Endodermal cell (in vitro differentiated cells): ENCODE data around the gene FBXO21. TPM values are rescaled to one million over a fixed set of nuclear protein-coding genes. Genes with fewer than 3 reads are reported as not detected.

Source experiments
- DNase-seq: peaks from one replicate; pipeline ENCODE4 v3.0.0-alpha.2; 2017
- H3K27ac ChIP-seq: 2 replicates; pipeline ENCODE4 v1.5.1; 2013; ENCODE audit warnings: mild to moderate bottlenecking, low read depth, low read length, moderate library complexity
- H3K27me3 ChIP-seq: 2 replicates; pipeline ENCODE4 v1.6.1; 2013; ENCODE audit warnings: mild to moderate bottlenecking, low read length, moderate library complexity; ENCODE audit not compliant: insufficient read depth, control insufficient read depth, poor library complexity, severe bottlenecking
- H3K36me3 ChIP-seq: 2 replicates; pipeline ENCODE4 v1.7.0; 2013; ENCODE audit warnings: mild to moderate bottlenecking, low read length, moderate library complexity; ENCODE audit not compliant: control insufficient read depth, insufficient read depth
- H3K4me1 ChIP-seq: one replicate; pipeline ENCODE4 v1.7.0; 2013; ENCODE audit warnings: low read length; ENCODE audit not compliant: control insufficient read depth, insufficient read depth
- H3K4me3 ChIP-seq: 2 replicates; pipeline ENCODE4 v1.5.1; 2013; ENCODE audit warnings: mild to moderate bottlenecking, low read length, moderate library complexity
- H3K9ac ChIP-seq: 2 replicates; pipeline ENCODE4 v1.6.1; 2013; ENCODE audit warnings: mild to moderate bottlenecking, low read length, moderate library complexity; ENCODE audit not compliant: poor library complexity, severe bottlenecking; ENCODE audit errors: extremely low read depth
- H3K9me3 ChIP-seq: 2 replicates; pipeline ENCODE4 v1.6.1; 2013; ENCODE audit warnings: mild to moderate bottlenecking, low read length, moderate library complexity; ENCODE audit not compliant: control insufficient read depth
- H3K27ac Mint-ChIP-seq: 2 replicates; pipeline ENCODE4 v1.8.0; 2020; ENCODE audit warnings: mixed read lengths
- H3K27me3 Mint-ChIP-seq: 2 replicates; pipeline ENCODE4 v1.8.0; 2021; ENCODE audit warnings: mild to moderate bottlenecking, mixed read lengths; ENCODE audit not compliant: insufficient read depth
- H3K36me3 Mint-ChIP-seq: 2 replicates; pipeline ENCODE4 v1.8.0; 2020; ENCODE audit warnings: low read depth, mixed read lengths
- H3K4me1 Mint-ChIP-seq: 2 replicates; pipeline ENCODE4 v1.8.0; 2020; ENCODE audit warnings: mixed read lengths
- H3K4me3 Mint-ChIP-seq: 2 replicates; pipeline ENCODE4 v1.8.0; 2020; ENCODE audit warnings: mild to moderate bottlenecking, moderate library complexity, mixed read lengths
- H3K9me3 Mint-ChIP-seq: 2 replicates; pipeline ENCODE4 v1.8.0; 2020; ENCODE audit warnings: mild to moderate bottlenecking, mixed read lengths
- CTCF ChIP-seq: fragments of 200-600 bp; sonication (generic); conservative IDR thresholded peaks from 2 replicates; pipeline ENCODE4 v1.5.0; 2021; ENCODE audit warnings: antibody characterized with exemption, mild to moderate bottlenecking
- WGBS, 2 experiments: methylation state at CpG; one replicate each; pipeline versions ENCODE4 v1.1.5 to v1.1.7; 2013; ENCODE audit warnings: missing lambda C conversion rate in 2 of 2, mixed read lengths in 1 of 2; ENCODE audit not compliant: insufficient coverage in 1 of 2, insufficient read length in 1 of 2; 5-methylcytosine and 5-hydroxymethylcytosine counted together
- total RNA-seq, 2 donors: library from RNA; stranded (reverse); fragmentation: NEBNext Ultra II Directional in 1 of 2; extraction: Animal tissue kit (Norgen Biotek cat#: 25700) in 1 of 2; gene quantifications; 2 replicates in 1 of 2; 3 replicates in 1 of 2; pipeline ENCODE4 v1.2.1, GENCODE V29; 2021

FBXO21 gene
- total RNA-seq, 2 donors from 2014 or later: 46.5 to 54.6 TPM

- H3K27me3 Mint-ChIP-seq: peaks cover 3% of the 10 kb centered on the region
- no peak overlapping the region for H3K4me3 Mint-ChIP-seq
- Histone ChIP-seq H3K9ac (no peak overlapping the region), H3K27me3 (peaks cover 3% of the 10 kb centered on the region), H3K36me3 (no peaks in the 10 kb centered on the region), H3K4me3 (no peak overlapping the region), H3K4me1 (peaks cover 27% of the 10 kb centered on the region), H3K27ac (no peak overlapping the region), H3K9me3 (peaks cover 22% of the 10 kb centered on the region)
- peaks cover 11% of the 10 kb centered on the region for H3K36me3 Mint-ChIP-seq
- H3K9me3 Mint-ChIP-seq: peaks cover 23% of the 10 kb centered on the region
- H3K27ac Mint-ChIP-seq: no peak overlapping the region
- TF ChIP-seq CTCF: no peak
- 87% methylated on average over 2 of the region's 2 CpGs; no CpG with 5 or more reads in 1 of the 2 experiments for WGBS, 2 experiments
- peaks cover 27% of the 10 kb centered on the region for H3K4me1 Mint-ChIP-seq
- no peak for DNase-seq
Observed at GRCh38 chr12:117092511-117092780, 97.8 kb downstream of the FBXO21 start.

Other genes with a start within 250 kb of the FBXO21 start
- gene TESC, start 91.1 kb downstream of the FBXO21 start, total RNA-seq: 10 to 100 TPM; 25.1 to 26.5 TPM
- gene NOS1, start 171.2 kb upstream of the FBXO21 start, total RNA-seq: under 1 TPM; 0.33 to 0.88 TPM